Uterus (tissue), 2 donors: ENCODE results near the gene ATP1B3.

Source experiments
- CTCF ChIP-seq, 4 experiments: fragments of 200-600 bp in 2 of 4; fragments of 450-650 bp in 2 of 4; sonication (generic) in 2 of 4; IDR thresholded peaks; one replicate each; pipeline ENCODE4 v1.5.1; 2016 to 2019; ENCODE audit warnings: antibody characterized with exemption in 4 of 4, mild to moderate bottlenecking in 2 of 4, moderate library complexity in 1 of 4
- POLR2A ChIP-seq, 2 donors: fragments of 450-650 bp; IDR thresholded peaks; one replicate each; pipeline ENCODE4 v1.6.1; 2016; ENCODE audit warnings: antibody characterized with exemption in 2 of 2, mild to moderate bottlenecking in 1 of 2, moderate library complexity in 1 of 2

- TF ChIP-seq CTCF (IDR thresholded peaks at IDR 0.05) (no peak), POLR2A (IDR thresholded peaks at IDR 0.05) (no peak)
These were observed 57.2 kb downstream of the ATP1B3 start for GRCh38 chr3:141933421-141934300.
